BE2C (cell line): Measurements from ENCODE around the gene ZNF575.

Experiments
- DNase-seq: peaks from one replicate; pipeline ENCODE4 v3.0.0-alpha.2; 2020
- H3K27me3 ChIP-seq: fragments of 250-450 bp; sonication (Bioruptor Pico); 2 replicates; pipeline ENCODE4 v1.5.1; 2020; ENCODE audit warnings: mild to moderate bottlenecking
- H3K36me3 ChIP-seq: fragments of 250-450 bp; sonication (Bioruptor Pico); 2 replicates; pipeline ENCODE4 v1.5.1; 2020; ENCODE audit warnings: mild to moderate bottlenecking
- H3K4me1 ChIP-seq: fragments of 250-450 bp; sonication (Bioruptor Pico); 2 replicates; pipeline ENCODE4 v1.5.1; 2020
- H3K4me3 ChIP-seq: 2 replicates; pipeline ENCODE4 v1.5.1; 2011; ENCODE audit warnings: low read depth, low read length
- H3K9me3 ChIP-seq: fragments of 250-450 bp; sonication (Bioruptor Pico); 2 replicates; pipeline ENCODE4 v1.5.1; 2020
- CTCF ChIP-seq: IDR thresholded peaks from 2 replicates; pipeline ENCODE4 v1.5.1; 2012; ENCODE audit warnings: mild to moderate bottlenecking, low read depth, low read length

Gene ZNF575

GRCh38 chr19:43501661-43502418 is 31.1 kb upstream of the ZNF575 start:
- no peaks in the 10 kb centered on the region for H3K9me3 ChIP-seq
- DNase-seq, result no peak
- H3K27me3 ChIP-seq, result no peaks in the 10 kb centered on the region
- H3K4me1 ChIP-seq, result no peaks in the 10 kb centered on the region
- no peak for TF ChIP-seq CTCF
- no peak overlapping the region for H3K4me3 ChIP-seq
- no peaks in the 10 kb centered on the region for H3K36me3 ChIP-seq

- H3K27me3 ChIP-seq, result no peaks in the 10 kb centered on the region
- no peak overlapping the region for H3K4me3 ChIP-seq
- H3K36me3 ChIP-seq, result no peaks in the 10 kb centered on the region
- H3K4me1 ChIP-seq, result no peaks in the 10 kb centered on the region
- H3K9me3 ChIP-seq, result no peaks in the 10 kb centered on the region
- no peak for TF ChIP-seq CTCF
- no peak for DNase-seq
Measured at GRCh38 chr19:43502419-43502976, 30.5 kb upstream of the ZNF575 start.

GRCh38 chr19:43503501-43504425 is 29.2 kb upstream of the ZNF575 start:
- H3K9me3 ChIP-seq, result no peaks in the 10 kb centered on the region
- no peaks in the 10 kb centered on the region for H3K36me3 ChIP-seq
- no peaks in the 10 kb centered on the region for H3K27me3 ChIP-seq
- TF ChIP-seq CTCF, result peak; percentile 5; the same call in 1 of the 2 replicates
- peak; percentile 99 for DNase-seq
- H3K4me3 ChIP-seq, result peak overlapping the region; percentile 83
- no peaks in the 10 kb centered on the region for H3K4me1 ChIP-seq

GRCh38 chr19:43504426-43505185 is 28.4 kb upstream of the ZNF575 start, which contains the start of gene PHLDB3:
Gene PHLDB3 (minus strand): TSS chr19:43504746. CDS start chr19:43504118, 628 bp downstream.
- no peak for TF ChIP-seq CTCF
- no peaks in the 10 kb centered on the region for H3K27me3 ChIP-seq
- no peaks in the 10 kb centered on the region for H3K36me3 ChIP-seq
- DNase-seq, result peak; percentile 34
- H3K4me1 ChIP-seq, result no peaks in the 10 kb centered on the region
- no peaks in the 10 kb centered on the region for H3K9me3 ChIP-seq
- peak within 1 kb of the TSS; percentile 83 for H3K4me3 ChIP-seq

- Histone ChIP-seq H3K36me3 (no peaks in the 10 kb centered on the region), H3K4me1 (no peaks in the 10 kb centered on the region), H3K4me3 (no peak overlapping the region), H3K9me3 (no peaks in the 10 kb centered on the region), H3K27me3 (no peaks in the 10 kb centered on the region)
- no peak for TF ChIP-seq CTCF
- no peak for DNase-seq
Measured at GRCh38 chr19:43505186-43505456, 27.9 kb upstream of the ZNF575 start.
